Central memory CD8-positive, alpha-beta T cell (primary cell): ENCODE data around the gene YIPF4.
"Not testable (repeated sequence)": the region's sequence is repeated elsewhere in the genome, so short reads cannot be mapped to it uniquely, and the experiment has no call there.

Source experiments
- ATAC-seq: fragments of 150-1000 bp; cut with Tn5 transposase; replicated peaks from 2 replicates; pipeline ENCODE4 v1.10.0; 2022; ENCODE audit warnings: mild to moderate bottlenecking, moderate FRiP score, moderate number of reproducible peaks; ENCODE audit not compliant: poor library complexity, severe bottlenecking; ENCODE audit errors: extremely low read depth
- DNase-seq, 2 donors: peaks; one replicate each; pipeline ENCODE4 v3.0.0; 2021; ENCODE audit warnings: low spot score in 2 of 2
- H3K27ac Mint-ChIP-seq: one replicate; pipeline ENCODE4 v1.8.0; 2022; ENCODE audit warnings: low read depth, mild to moderate bottlenecking, moderate library complexity, mixed read lengths
- H3K27me3 Mint-ChIP-seq: one replicate; pipeline ENCODE4 v1.8.0; 2022; ENCODE audit warnings: mixed read lengths
- H3K36me3 Mint-ChIP-seq: one replicate; pipeline ENCODE4 v1.8.0; 2022; ENCODE audit warnings: mild to moderate bottlenecking, moderate library complexity, mixed read lengths; ENCODE audit not compliant: insufficient read depth
- H3K4me1 Mint-ChIP-seq: one replicate; pipeline ENCODE4 v1.8.0; 2022; ENCODE audit warnings: mixed read lengths
- H3K4me3 Mint-ChIP-seq: one replicate; pipeline ENCODE4 v1.8.0; 2022; ENCODE audit warnings: mild to moderate bottlenecking, moderate library complexity, mixed read lengths
- H3K9me3 Mint-ChIP-seq: one replicate; pipeline ENCODE4 v1.8.0; 2022; ENCODE audit warnings: mixed read lengths

Gene YIPF4

GRCh38 chr2:32358111-32358482 is 80.4 kb downstream of the YIPF4 start:
- Mint-ChIP-seq H3K27me3 (no peaks in the 10 kb centered on the region), H3K27ac (peak overlapping the region; percentile 91), H3K36me3 (peaks cover 26% of the 10 kb centered on the region), H3K4me3 (peak overlapping the region; percentile 79), H3K4me1 (peaks cover 38% of the 10 kb centered on the region), H3K9me3 (no peaks in the 10 kb centered on the region)
- DNase-seq (no peak), ATAC-seq (no peak)

DNA sequence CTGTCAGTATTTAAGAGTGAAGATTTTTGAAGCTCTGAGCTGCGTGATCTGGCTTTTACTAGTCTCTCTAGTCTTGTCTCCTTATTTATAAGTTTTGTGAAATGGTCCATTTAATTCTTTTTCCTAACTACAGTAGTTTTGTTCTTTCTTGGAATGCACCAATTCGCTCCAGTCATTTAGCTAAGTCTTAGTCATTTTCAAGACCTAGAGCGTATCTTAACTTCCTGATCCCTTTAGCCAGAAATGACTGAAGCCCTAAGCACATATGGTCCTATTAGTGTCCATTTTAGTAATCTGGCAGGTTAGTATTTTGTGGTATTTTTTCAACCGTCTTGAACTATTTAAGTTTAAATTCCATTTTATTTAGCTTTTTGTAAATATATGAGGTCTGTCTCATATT is 82.7 kb downstream of the YIPF4 start:
- DNase-seq (no peak), ATAC-seq (no peak)
- Mint-ChIP-seq H3K9me3 (no peaks in the 10 kb centered on the region), H3K4me3 (no peak overlapping the region), H3K4me1 (peaks cover 57% of the 10 kb centered on the region), H3K36me3 (peaks cover 23% of the 10 kb centered on the region), H3K27me3 (no peaks in the 10 kb centered on the region), H3K27ac (no peak overlapping the region)

DNA sequence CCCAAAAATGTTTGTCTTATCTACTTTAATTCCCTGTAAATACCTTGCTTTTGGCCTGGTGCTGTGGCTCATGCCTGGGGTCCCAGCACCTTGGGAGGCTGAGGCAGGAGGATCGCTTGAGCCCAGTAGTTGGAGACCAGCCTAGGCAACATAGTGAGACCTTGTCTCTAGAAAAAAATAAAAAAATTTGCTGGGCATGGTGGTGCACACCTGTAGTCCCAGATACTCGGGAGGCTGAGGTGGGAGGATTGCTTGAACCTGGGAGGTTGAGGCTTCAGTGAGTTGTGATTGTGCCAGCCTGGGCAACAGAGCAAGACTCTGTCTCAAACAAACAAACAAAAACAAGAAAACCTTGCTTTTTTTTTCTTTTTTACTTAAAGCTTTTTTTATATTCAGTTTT is 85.3 kb downstream of the YIPF4 start:
- H3K4me3 Mint-ChIP-seq: not testable (repeated sequence)

DNA sequence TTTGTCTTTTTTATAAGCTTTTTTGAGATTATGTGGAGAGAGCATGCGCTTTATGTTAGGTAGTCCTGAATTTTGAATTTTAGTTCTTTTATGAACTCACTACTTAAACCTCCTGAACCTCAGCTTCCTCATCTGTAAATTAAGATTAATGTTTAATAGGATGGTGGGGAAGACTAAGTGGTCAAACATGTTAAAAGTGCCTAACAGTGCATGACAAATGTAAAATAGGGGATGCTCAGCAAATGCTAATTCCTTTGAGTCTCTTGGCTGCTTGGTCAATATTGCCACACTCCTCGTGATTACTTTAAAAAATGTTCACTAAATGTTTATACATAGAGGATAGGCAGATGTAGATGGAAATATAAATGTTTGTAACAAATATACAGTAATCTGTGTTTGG is 85.9 kb downstream of the YIPF4 start:
- Mint-ChIP-seq H3K27ac (peak overlapping the region; percentile 41), H3K9me3 (no peaks in the 10 kb centered on the region), H3K27me3 (no peaks in the 10 kb centered on the region), H3K36me3 (peaks cover 3% of the 10 kb centered on the region), H3K4me3 (no peak overlapping the region), H3K4me1 (peaks cover 74% of the 10 kb centered on the region)
- DNase-seq (no peak), ATAC-seq (no peak)

More for the DNA sequence above, 85.3 kb downstream of the YIPF4 start:
- H3K36me3 Mint-ChIP-seq, H3K9me3 Mint-ChIP-seq, H3K27ac Mint-ChIP-seq, DNase-seq, ATAC-seq, H3K27me3 Mint-ChIP-seq: not testable (repeated sequence)
- peaks cover 75% of the 10 kb centered on the region for H3K4me1 Mint-ChIP-seq

DNA sequence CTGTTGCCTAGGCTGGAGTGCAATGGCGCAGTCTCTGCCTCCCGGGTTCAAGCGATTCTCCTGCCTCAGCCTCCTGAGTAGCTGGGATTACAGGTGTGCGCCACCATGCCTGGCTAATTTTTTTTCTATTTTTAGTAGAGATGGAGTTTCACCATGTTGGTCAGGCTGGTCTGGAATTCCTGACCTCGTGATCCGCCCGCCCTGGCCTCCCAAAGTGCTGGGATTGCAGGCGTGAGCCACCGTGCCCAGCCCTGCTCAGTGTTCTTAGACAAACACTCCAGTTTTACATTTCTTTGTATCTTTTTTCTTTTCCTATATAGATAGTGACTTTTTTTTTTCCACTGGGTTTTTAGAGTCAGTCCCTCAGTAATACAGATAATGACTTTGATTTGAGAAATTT is 86.6 kb downstream of the YIPF4 start:
- not testable (repeated sequence) for DNase-seq, H3K36me3 Mint-ChIP-seq, H3K27me3 Mint-ChIP-seq, H3K9me3 Mint-ChIP-seq, ATAC-seq
- peaks cover 74% of the 10 kb centered on the region for H3K4me1 Mint-ChIP-seq
- peak overlapping the region; percentile 41 for H3K27ac Mint-ChIP-seq
- H3K4me3 Mint-ChIP-seq: peak overlapping the region; percentile 15

DNA sequence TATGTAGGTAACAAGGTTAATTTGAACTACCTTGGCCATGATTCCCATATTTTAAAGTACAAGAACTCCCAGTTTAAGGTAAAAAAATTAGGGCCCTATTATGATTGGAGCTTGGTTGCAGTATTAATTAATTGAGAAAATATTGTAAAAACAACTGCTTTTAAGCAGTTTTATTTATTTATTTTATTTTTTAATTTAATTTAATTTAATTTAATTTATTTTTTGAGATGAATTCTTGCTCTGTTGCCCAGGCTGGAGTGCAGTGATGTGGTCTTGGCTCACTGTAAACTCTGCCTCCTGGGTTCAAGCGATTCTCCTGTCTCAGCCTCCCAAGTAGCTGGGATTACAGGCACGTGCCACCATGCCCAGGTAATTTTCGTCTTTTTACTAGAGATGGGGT is 88.0 kb downstream of the YIPF4 start:
- H3K27ac Mint-ChIP-seq, ATAC-seq, DNase-seq, H3K9me3 Mint-ChIP-seq, H3K27me3 Mint-ChIP-seq, H3K4me3 Mint-ChIP-seq, H3K36me3 Mint-ChIP-seq: not testable (repeated sequence)
- peaks cover 71% of the 10 kb centered on the region for H3K4me1 Mint-ChIP-seq
